ENCODE data around the gene RELCH.

RELCH gene

GRCh38 chr18:62341473-62341872 lies 154.4 kb downstream of the RELCH start:
- DNase-seq = no peak

GRCh38 chr18:62342884-62343283 lies 155.8 kb downstream of the RELCH start:
- no peak for DNase-seq

DNA sequence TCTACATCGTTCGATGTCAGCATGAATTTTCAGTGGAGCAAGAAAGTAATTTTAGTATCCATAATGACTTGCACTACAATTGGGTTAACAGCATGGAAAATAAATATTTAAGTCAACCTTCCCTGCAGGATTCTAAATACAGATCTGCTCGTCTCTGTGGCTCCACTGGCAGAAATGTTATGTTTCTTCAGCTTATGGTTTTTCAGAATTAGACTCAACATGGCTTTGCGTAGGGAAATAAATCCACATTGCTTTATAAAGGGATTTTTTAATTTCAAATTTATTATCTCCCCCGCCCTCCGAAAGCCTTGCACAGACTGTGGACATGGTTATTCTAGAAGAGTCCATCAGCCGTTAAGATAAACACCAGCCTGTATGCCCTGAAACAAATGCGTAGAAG lies 156.3 kb downstream of the RELCH start:
- DNase-seq = no peak

GRCh38 chr18:62345909-62346308 lies 158.9 kb downstream of the RELCH start:
- DNase-seq = no peak

DNA sequence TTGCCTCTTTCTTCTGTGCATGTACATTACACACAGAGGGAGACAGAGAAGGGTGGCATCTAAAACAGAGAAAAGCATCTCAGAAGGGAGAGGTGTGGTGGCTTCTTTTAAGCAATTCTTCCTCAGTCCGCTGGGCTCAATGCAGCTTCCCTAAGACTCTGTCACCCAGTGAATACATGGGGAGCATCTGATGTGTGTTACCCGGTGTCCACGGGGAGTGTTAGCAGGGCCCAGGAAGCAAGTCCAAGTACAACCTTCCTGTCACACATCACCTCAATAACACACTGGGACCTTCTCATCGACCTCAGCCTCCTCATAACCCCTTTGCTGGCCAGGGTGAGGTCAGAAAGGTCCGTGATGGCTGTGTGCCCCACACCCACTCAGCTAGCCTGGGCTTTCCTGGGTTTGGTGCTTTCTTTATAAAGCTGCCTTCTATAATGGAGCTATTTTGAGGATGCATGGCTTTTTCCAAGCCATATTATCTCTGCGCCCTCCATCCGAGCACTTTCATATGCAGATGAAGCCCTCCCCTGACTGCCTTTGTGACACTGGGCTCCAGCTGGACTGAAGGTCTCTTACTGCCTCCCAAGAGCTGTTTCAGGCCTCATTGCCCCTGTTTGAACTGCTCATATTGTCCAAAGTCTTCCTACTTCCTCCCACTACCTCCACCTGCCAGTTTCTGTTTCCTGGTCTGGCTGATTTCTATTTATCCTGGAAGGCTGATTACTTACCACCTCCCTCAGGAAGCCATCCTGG lies 159.5 kb downstream of the RELCH start:
- DNase-seq = no peak

DNA sequence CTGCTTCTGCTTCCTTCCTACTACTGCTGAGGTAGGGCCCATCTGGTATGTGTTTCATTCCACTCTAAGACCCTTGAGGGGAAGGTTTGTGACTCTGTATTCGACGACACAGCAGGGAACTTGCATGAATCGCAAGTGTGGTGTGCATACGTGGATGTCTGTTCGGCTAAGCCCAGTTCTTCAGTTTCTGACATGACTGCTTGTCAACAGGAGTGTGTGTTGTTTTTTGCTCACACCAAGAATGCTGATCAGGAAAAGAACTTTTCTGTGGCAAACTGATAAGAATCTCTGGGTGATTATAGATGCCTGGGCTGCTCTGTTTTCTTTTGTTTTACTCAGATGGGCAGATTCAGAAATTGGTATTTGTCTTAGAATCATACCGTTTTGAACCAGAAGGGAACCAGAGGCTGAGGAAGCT lies 160.0 kb downstream of the RELCH start:
- no peak for DNase-seq

DNA sequence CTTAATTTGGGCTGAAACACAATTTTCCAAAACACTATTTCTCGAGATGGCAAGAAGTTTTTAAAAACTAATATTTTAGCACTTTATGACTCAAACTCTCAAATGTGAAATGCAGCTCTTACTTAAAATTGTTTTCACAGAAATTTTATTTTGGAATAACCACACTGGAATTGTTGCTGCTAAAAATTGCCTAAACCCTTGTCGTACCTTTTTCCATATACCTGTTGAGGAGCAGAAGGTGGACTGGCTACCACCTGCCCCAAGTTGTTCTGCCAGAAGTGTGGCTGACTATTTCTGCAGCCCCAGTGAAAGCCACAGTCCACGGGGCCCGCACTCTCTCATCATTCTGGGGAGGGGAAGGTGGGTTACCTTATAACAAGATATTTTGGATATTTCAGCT lies 161.4 kb downstream of the RELCH start:
- no peak for DNase-seq

DNA sequence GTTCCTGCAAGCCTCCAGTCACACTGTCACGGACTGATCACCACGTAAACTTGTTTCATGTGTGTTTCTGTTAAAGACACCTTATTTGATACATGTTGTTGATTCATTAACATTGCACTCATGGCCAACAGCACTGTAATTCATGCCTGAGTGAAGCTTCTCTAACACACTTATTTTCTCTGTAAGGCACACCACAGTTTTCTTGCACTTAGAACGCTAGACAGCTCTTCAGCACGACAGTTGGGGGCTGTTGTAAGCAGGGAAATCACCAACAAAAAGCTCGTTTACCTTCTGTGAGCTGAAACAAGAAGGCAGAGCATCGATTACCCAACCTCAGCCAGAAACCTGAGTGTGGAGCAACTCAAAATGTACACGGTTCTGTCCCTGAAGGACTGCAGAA lies 166.1 kb downstream of the RELCH start:
- no peak for DNase-seq

DNA sequence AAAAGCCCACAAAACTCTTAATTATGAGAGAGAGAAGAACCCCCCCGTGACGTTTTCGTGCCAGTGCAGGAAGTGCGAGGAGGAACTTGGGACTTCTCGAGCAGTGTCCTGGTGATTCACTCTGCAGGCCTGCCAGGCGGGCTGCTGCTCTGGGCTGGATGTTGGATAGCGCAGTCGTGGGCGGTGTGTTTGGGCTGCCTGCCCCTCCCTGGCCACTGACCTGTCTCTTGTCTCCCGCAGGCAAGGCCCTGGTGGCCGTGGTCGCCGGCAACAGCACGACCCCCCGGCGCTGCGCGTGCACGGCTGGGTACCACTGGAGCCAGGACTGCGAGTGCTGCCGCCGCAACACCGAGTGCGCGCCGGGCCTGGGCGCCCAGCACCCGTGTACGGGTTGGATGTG lies 167.1 kb downstream of the RELCH start:
- no peak for DNase-seq

GRCh38 chr18:62357079-62357719 lies 170.1 kb downstream of the RELCH start:
- no peak for DNase-seq

Measured in midbrain (tissue), 1 donor.